GM12875 (cell line): ENCODE measurements around the gene NCF2.

Source experiments
- H3K4me3 ChIP-seq: one replicate; pipeline ENCODE4 v1.5.1; 2011; ENCODE audit warnings: low read depth, low read length, control low read depth
- CTCF ChIP-seq: IDR thresholded peaks from 2 replicates; pipeline ENCODE4 v1.5.1; 2011; ENCODE audit warnings: low read depth, mild to moderate bottlenecking, control low read depth, inconsistent platforms, low read length, moderate library complexity, borderline replicate concordance; ENCODE audit not compliant: insufficient read depth

The NCF2 gene

GRCh38 chr1:183590244-183591191, at the start of gene NCF2:
TSS of gene NCF2 (minus strand) at chr1:183590459. CDS start at chr1:183590329, 130 bp downstream.
- peak within 1 kb of the TSS; percentile 46 for H3K4me3 ChIP-seq
- TF ChIP-seq CTCF = no peak

GRCh38 chr1:183638649-183639387, 48.6 kb upstream of the NCF2 start:
- TF ChIP-seq CTCF = no peak
- no peak overlapping the region for H3K4me3 ChIP-seq

- no peak for TF ChIP-seq CTCF
- H3K4me3 ChIP-seq = peak overlapping the region; percentile 64
Observed at GRCh38 chr1:183636783-183637182, 46.5 kb upstream of the NCF2 start.

GRCh38 chr1:183636334-183636682, 46.0 kb upstream of the NCF2 start:
- H3K4me3 ChIP-seq = peak overlapping the region; percentile 64
- TF ChIP-seq CTCF = no peak

GRCh38 chr1:183635606-183636333, 45.5 kb upstream of the NCF2 start, which contains the start of gene ARPC5:
TSS of gene ARPC5 (minus strand) at chr1:183635783. CDS start at chr1:183635659, 124 bp downstream.
- peak within 1 kb of the TSS; percentile 98 for H3K4me3 ChIP-seq
- no peak for TF ChIP-seq CTCF

GRCh38 chr1:183635099-183635605, 44.9 kb upstream of the NCF2 start:
- peak overlapping the region; percentile 98 for H3K4me3 ChIP-seq
- no peak for TF ChIP-seq CTCF
